ENCODE data around the gene SH3GLB2. TPM values are rescaled to one million over a fixed set of nuclear protein-coding genes. Genes with fewer than 3 reads are reported as not detected.

The SH3GLB2 gene
- polyA plus RNA-seq, 2 of the 4 experiments (the other 2 are of a cell fraction): 28.3 to 42.6 TPM

Other genes with a start within 250 kb of the SH3GLB2 start
- 17.6 and 20.6 TPM in 2 replicates for gene TBC1D13, start 241.1 kb downstream of the SH3GLB2 start, polyA plus RNA-seq (2011; rRNA removed)
- 12.4 to 14.0 TPM (median 13.9 TPM) in 3 replicates for gene TBC1D13, start 241.1 kb downstream of the SH3GLB2 start, polyA plus RNA-seq (2017; fragmentation: RNase III; extraction: RNeasy Plus Mini Kit Qiagen cat#74134 plus additional on column Dnase treatment)
- gene ENDOG, start 209.8 kb downstream of the SH3GLB2 start, polyA plus RNA-seq (2011; rRNA removed): 12.6 and 12.8 TPM in 2 replicates
- gene ENDOG, start 209.8 kb downstream of the SH3GLB2 start, polyA plus RNA-seq (2017; fragmentation: RNase III; extraction: RNeasy Plus Mini Kit Qiagen cat#74134 plus additional on column Dnase treatment): 17.1 to 18.6 TPM (median 17.3 TPM) in 3 replicates
- gene SPOUT1, start 198.5 kb downstream of the SH3GLB2 start, polyA plus RNA-seq (2011; rRNA removed): 24.3 and 25.8 TPM in 2 replicates
- gene SPOUT1, start 198.5 kb downstream of the SH3GLB2 start, polyA plus RNA-seq (2017; fragmentation: RNase III; extraction: RNeasy Plus Mini Kit Qiagen cat#74134 plus additional on column Dnase treatment): 19.1 to 28.5 TPM (median 26.9 TPM) in 3 replicates
- gene KYAT1, start 146.4 kb downstream of the SH3GLB2 start, polyA plus RNA-seq (2011; rRNA removed): 10.0 and 12.2 TPM in 2 replicates
- gene KYAT1, start 146.4 kb downstream of the SH3GLB2 start, polyA plus RNA-seq (2017; fragmentation: RNase III; extraction: RNeasy Plus Mini Kit Qiagen cat#74134 plus additional on column Dnase treatment): 8.1 to 9.6 TPM (median 8.4 TPM) in 3 replicates
- 25.9 and 29.2 TPM in 2 replicates for gene LRRC8A, start 146.2 kb downstream of the SH3GLB2 start, polyA plus RNA-seq (2011; rRNA removed)
- gene LRRC8A, start 146.2 kb downstream of the SH3GLB2 start, polyA plus RNA-seq (2017; fragmentation: RNase III; extraction: RNeasy Plus Mini Kit Qiagen cat#74134 plus additional on column Dnase treatment): 22.6 to 23.1 TPM (median 22.9 TPM) in 3 replicates
- gene PHYHD1, start 107.3 kb downstream of the SH3GLB2 start, polyA plus RNA-seq (2011; rRNA removed): 0.12 TPM in 1 of 2 replicates, not detected in the other
- gene PHYHD1, start 107.3 kb downstream of the SH3GLB2 start, polyA plus RNA-seq (2017; fragmentation: RNase III; extraction: RNeasy Plus Mini Kit Qiagen cat#74134 plus additional on column Dnase treatment): 0.12 TPM in 1 of 3 replicates, not detected in the others
- 25.4 and 27.8 TPM in 2 replicates for gene DOLK, start 80.7 kb downstream of the SH3GLB2 start, polyA plus RNA-seq (2011; rRNA removed)
- gene DOLK, start 80.7 kb downstream of the SH3GLB2 start, polyA plus RNA-seq (2017; fragmentation: RNase III; extraction: RNeasy Plus Mini Kit Qiagen cat#74134 plus additional on column Dnase treatment): 19.9 to 22.8 TPM (median 22.2 TPM) in 3 replicates
- gene NUP188, start 80.6 kb downstream of the SH3GLB2 start, polyA plus RNA-seq (2011; rRNA removed): 52.3 and 62.1 TPM in 2 replicates
- gene NUP188, start 80.6 kb downstream of the SH3GLB2 start, polyA plus RNA-seq (2017; fragmentation: RNase III; extraction: RNeasy Plus Mini Kit Qiagen cat#74134 plus additional on column Dnase treatment): 29.2 to 37.9 TPM (median 33.2 TPM) in 3 replicates
- gene MIGA2, start 8.3 kb upstream of the SH3GLB2 start, polyA plus RNA-seq (2011; rRNA removed): 6.3 and 6.4 TPM in 2 replicates
- gene MIGA2, start 8.3 kb upstream of the SH3GLB2 start, polyA plus RNA-seq (2017; fragmentation: RNase III; extraction: RNeasy Plus Mini Kit Qiagen cat#74134 plus additional on column Dnase treatment): 12.8 to 16.1 TPM (median 15.1 TPM) in 3 replicates
- 25.6 and 31.4 TPM in 2 replicates for gene DOLPP1, start 52.8 kb upstream of the SH3GLB2 start, polyA plus RNA-seq (2011; rRNA removed)
- 21.8 to 23.5 TPM (median 22.2 TPM) in 3 replicates for gene DOLPP1, start 52.8 kb upstream of the SH3GLB2 start, polyA plus RNA-seq (2017; fragmentation: RNase III; extraction: RNeasy Plus Mini Kit Qiagen cat#74134 plus additional on column Dnase treatment)
- gene CRAT, start 82.5 kb upstream of the SH3GLB2 start, polyA plus RNA-seq (2011; rRNA removed): 20.5 and 20.8 TPM in 2 replicates
- gene CRAT, start 82.5 kb upstream of the SH3GLB2 start, polyA plus RNA-seq (2017; fragmentation: RNase III; extraction: RNeasy Plus Mini Kit Qiagen cat#74134 plus additional on column Dnase treatment): 22.7 to 26.2 TPM (median 26.0 TPM) in 3 replicates
- 140 and 149 TPM in 2 replicates for gene PTPA, start 83.1 kb upstream of the SH3GLB2 start, polyA plus RNA-seq (2011; rRNA removed)
- 140 to 167 TPM (median 161 TPM) in 3 replicates for gene PTPA, start 83.1 kb upstream of the SH3GLB2 start, polyA plus RNA-seq (2017; fragmentation: RNase III; extraction: RNeasy Plus Mini Kit Qiagen cat#74134 plus additional on column Dnase treatment)
- 16.8 and 25.1 TPM in 2 replicates for gene IER5L, start 149.9 kb upstream of the SH3GLB2 start, polyA plus RNA-seq (2011; rRNA removed)
- gene IER5L, start 149.9 kb upstream of the SH3GLB2 start, polyA plus RNA-seq (2017; fragmentation: RNase III; extraction: RNeasy Plus Mini Kit Qiagen cat#74134 plus additional on column Dnase treatment): 47.9 to 67.5 TPM (median 54.9 TPM) in 3 replicates